ENCODE data around the gene HMGN1.

HMGN1 gene

GRCh38 chr21:39362733-39363132 lies 13.8 kb upstream of the HMGN1 start:
- TF ChIP-seq CTCF (IDR thresholded peaks at IDR 0.05): no peak

GRCh38 chr21:39359382-39359781 lies 10.5 kb upstream of the HMGN1 start:
- TF ChIP-seq CTCF (IDR thresholded peaks at IDR 0.05): no peak

GRCh38 chr21:39353295-39353694 lies 4.4 kb upstream of the HMGN1 start:
- TF ChIP-seq CTCF (IDR thresholded peaks at IDR 0.05): no peak

GRCh38 chr21:39350094-39351005 lies 1.5 kb upstream of the HMGN1 start:
- TF ChIP-seq CTCF (IDR thresholded peaks at IDR 0.05): no peak

- no peak for TF ChIP-seq CTCF (IDR thresholded peaks at IDR 0.05)
These were observed 564 bp upstream of the HMGN1 start for GRCh38 chr21:39349211-39350093.

- no peak for TF ChIP-seq CTCF (IDR thresholded peaks at IDR 0.05)
These were observed 891 bp downstream of the HMGN1 start for GRCh38 chr21:39348040-39348354.

- no peak for TF ChIP-seq CTCF (IDR thresholded peaks at IDR 0.05)
These were observed 1.4 kb downstream of the HMGN1 start for GRCh38 chr21:39347537-39347936.
